Activated CD8-positive, alpha-beta T cell treated with anti-CD3 and anti-CD28 coated beads for 36 hours (primary cell): Measurements from ENCODE around the gene DCST2. TPM values are rescaled to one million over a fixed set of nuclear protein-coding genes. Genes with fewer than 3 reads are reported as not detected.

Experiments
- ATAC-seq: fragments of 200-7000 bp; cut with Tn5 transposase; one replicate; pipeline ENCODE4 v1.10.0; 2021; ENCODE audit warnings: mild to moderate bottlenecking, moderate library complexity
- CTCF ChIA-PET: fragments of 350-600 bp; sonication (Branson Sonifier 250); formaldehyde crosslinking; loops from one replicate; lab custom pipeline; 2021; ENCODE audit warnings: antibody characterized with exemption; lab: Charles Lee
- POLR2A ChIA-PET: fragments of 350-600 bp; sonication (Branson Sonifier 250); formaldehyde crosslinking; loops from one replicate; lab custom pipeline; 2021; ENCODE audit warnings: antibody characterized with exemption; lab: Charles Lee
- DNase-seq: peaks from one replicate; pipeline ENCODE4 v3.0.0-alpha.2; 2020
- H3K27ac Mint-ChIP-seq: one replicate; pipeline ENCODE4 v1.8.0; 2021; ENCODE audit warnings: mild to moderate bottlenecking, mixed read lengths
- H3K27me3 Mint-ChIP-seq: one replicate; pipeline ENCODE4 v1.8.0; 2021; ENCODE audit warnings: mixed read lengths
- H3K36me3 Mint-ChIP-seq: one replicate; pipeline ENCODE4 v1.8.0; 2021; ENCODE audit warnings: low read depth, mixed read lengths
- H3K4me1 Mint-ChIP-seq: one replicate; pipeline ENCODE4 v1.8.0; 2021; ENCODE audit warnings: low read depth, mixed read lengths
- H3K4me3 Mint-ChIP-seq: one replicate; pipeline ENCODE4 v1.8.0; 2021; ENCODE audit warnings: mild to moderate bottlenecking, moderate library complexity, mixed read lengths
- H3K9me3 Mint-ChIP-seq: one replicate; pipeline ENCODE4 v1.8.0; 2021; ENCODE audit warnings: mixed read lengths
- CTCF ChIP-seq: fragments of 200-600 bp; IDR thresholded peaks from one replicate; pipeline ENCODE4 v1.8.0; 2022; ENCODE audit warnings: antibody characterized with exemption, mild to moderate bottlenecking
- intact Hi-C: fragments of 100-400 bp; cut with micrococcal nuclease; formaldehyde crosslinking; loops from one replicate; pipeline ENCODE4 v1.10.0; 2022
- total RNA-seq, 2 experiments: library from RNA; stranded (reverse); gene quantifications; one replicate each; pipeline ENCODE4 v1.2.3, GENCODE V29; 2021

The DCST2 gene
- total RNA-seq, 2 experiments from 2014 or later = 0.20 to 0.36 TPM

GRCh38 chr1:155077758-155078445, 44.3 kb upstream of the DCST2 start:
- H3K9me3 Mint-ChIP-seq = no peaks in the 10 kb centered on the region
- ChIA-PET CTCF (interaction anchor here (1.5 to 12.6 kb wide), 4 partner anchors 13 to 95 kb away, joined by 6 to 124 read pairs (median 11); partner anchors contain the start of genes EFNA4 and KRTCAP2), POLR2A (interaction anchor here (1.1 to 1.6 kb wide), 3 partner anchors 13 to 30 kb away, joined by 3 to 5 read pairs (median 3); partner anchors contain the start of gene EFNA4)
- no peak for TF ChIP-seq CTCF
- H3K4me3 Mint-ChIP-seq = no peak overlapping the region
- ATAC-seq (no peak), DNase-seq (no peak)
- intact Hi-C loops = no loop called here
- H3K36me3 Mint-ChIP-seq = no peaks in the 10 kb centered on the region
- no peak overlapping the region for H3K27ac Mint-ChIP-seq
- peaks cover 32% of the 10 kb centered on the region for H3K4me1 Mint-ChIP-seq
- H3K27me3 Mint-ChIP-seq = peaks cover 26% of the 10 kb centered on the region

GRCh38 chr1:155077346-155077745, 43.8 kb upstream of the DCST2 start:
- ChIA-PET CTCF (interaction anchor here (1.0 to 12.6 kb wide), 4 partner anchors 8 to 23 kb away, joined by 4 to 124 read pairs (median 31); partner anchors contain the start of gene EFNA4), POLR2A (interaction anchor here (0.7 to 1.6 kb wide), 4 partner anchors 14 to 95 kb away, joined by 3 read pairs; partner anchors contain the start of gene EFNA4)
- TF ChIP-seq CTCF = no peak
- Mint-ChIP-seq H3K36me3 (no peaks in the 10 kb centered on the region), H3K27ac (no peak overlapping the region), H3K27me3 (peaks cover 21% of the 10 kb centered on the region), H3K4me1 (peaks cover 31% of the 10 kb centered on the region), H3K9me3 (no peaks in the 10 kb centered on the region), H3K4me3 (no peak overlapping the region)
- intact Hi-C loops = no loop called here
- ATAC-seq = no peak
- no peak for DNase-seq

GRCh38 chr1:155076371-155076770, 42.8 kb upstream of the DCST2 start:
- ChIA-PET CTCF (interaction anchor here (1.0 to 12.6 kb wide), 8 partner anchors 9 to 132 kb away, joined by 3 to 124 read pairs (median 12); partner anchors contain the start of genes ADAM15, EFNA4 and KRTCAP2), POLR2A (interaction anchor here (0.6 to 2.1 kb wide), 6 partner anchors 9 to 63 kb away, joined by 3 to 11 read pairs (median 4); partner anchors contain the start of gene EFNA4)
- no peak overlapping the region for H3K4me3 Mint-ChIP-seq
- no peak for ATAC-seq
- no peaks in the 10 kb centered on the region for H3K36me3 Mint-ChIP-seq
- TF ChIP-seq CTCF = no peak
- H3K27me3 Mint-ChIP-seq = peaks cover 15% of the 10 kb centered on the region
- no peak overlapping the region for H3K27ac Mint-ChIP-seq
- H3K9me3 Mint-ChIP-seq = no peaks in the 10 kb centered on the region
- H3K4me1 Mint-ChIP-seq = peaks cover 27% of the 10 kb centered on the region
- DNase-seq = no peak
- intact Hi-C loops = no loop called here

- no peak for DNase-seq
- Mint-ChIP-seq H3K27me3 (peaks cover 10% of the 10 kb centered on the region), H3K9me3 (no peaks in the 10 kb centered on the region), H3K4me3 (no peak overlapping the region), H3K27ac (no peak overlapping the region), H3K4me1 (peaks cover 27% of the 10 kb centered on the region), H3K36me3 (no peaks in the 10 kb centered on the region)
- ATAC-seq = no peak
- TF ChIP-seq CTCF = no peak
- ChIA-PET CTCF (interaction anchor here (1.5 to 12.6 kb wide), 7 partner anchors 10 to 97 kb away, joined by 3 to 124 read pairs (median 14); partner anchors contain the start of genes ADAM15, EFNA4 and KRTCAP2), POLR2A (interaction anchor here (0.5 to 2.1 kb wide), 4 partner anchors 9 to 223 kb away, joined by 4 to 11 read pairs (median 5); no protein-coding TSS in a partner anchor)
- intact Hi-C loops = no loop called here
Observed at GRCh38 chr1:155075535-155075934, 42.0 kb upstream of the DCST2 start.
